GM18511 (cell line): ENCODE measurements around the gene GLRX5.

Experiments used
- ATAC-seq: cut with Tn5 transposase; IDR thresholded peaks from one replicate; pipeline ENCODE4 v1.9.1; 2021; ENCODE audit warnings: mild to moderate bottlenecking, moderate library complexity; ENCODE audit not compliant: unreplicated experiment

The GLRX5 gene

DNA sequence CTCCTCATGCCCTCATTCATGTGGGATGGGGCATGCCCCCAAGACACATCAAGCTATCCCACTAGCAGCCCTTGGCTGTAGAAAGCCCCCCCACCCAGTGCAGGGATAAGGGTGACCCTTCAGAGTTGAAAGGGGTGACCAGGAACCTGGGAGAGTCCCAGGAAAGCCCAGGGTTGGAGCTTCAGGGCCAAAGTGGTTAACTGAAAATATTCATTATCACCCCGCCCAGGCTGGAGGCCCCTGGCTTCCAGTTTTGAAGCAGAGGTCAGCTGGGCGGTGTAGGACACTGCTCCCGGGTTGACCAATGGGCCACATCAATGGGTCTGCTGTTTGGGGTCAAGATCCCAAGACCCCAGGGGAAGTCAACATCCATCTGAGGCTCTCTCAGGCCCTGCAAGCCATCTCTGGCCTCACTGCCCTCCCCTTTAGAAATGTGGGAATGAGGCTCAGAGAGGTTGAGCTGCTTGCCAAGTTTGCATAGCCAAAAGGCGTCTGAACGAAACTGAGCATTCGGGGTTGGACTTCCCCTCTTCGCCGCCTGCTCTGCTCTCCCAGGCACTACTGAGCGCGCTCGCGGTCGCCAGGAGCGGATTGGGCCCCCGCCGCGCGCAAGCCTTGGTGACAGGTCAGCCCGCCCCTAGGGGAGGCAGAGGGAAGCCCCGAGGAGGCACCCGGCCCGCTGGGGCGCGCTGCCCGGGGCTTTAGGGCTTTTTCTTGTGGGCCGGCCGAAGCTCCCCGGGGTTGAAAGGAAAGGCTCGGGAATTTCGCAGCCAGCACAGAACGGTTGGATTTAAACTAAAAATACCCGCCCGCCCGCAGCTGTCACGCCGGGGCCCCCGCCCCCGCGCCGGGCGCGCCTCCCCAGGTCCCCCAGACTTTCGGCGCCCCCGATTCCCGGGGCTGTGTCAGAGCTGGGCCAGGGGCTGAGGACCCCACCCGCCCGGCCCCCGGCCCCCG is 19.0 kb upstream of the GLRX5 start:
- ATAC-seq = peak; percentile 85

DNA sequence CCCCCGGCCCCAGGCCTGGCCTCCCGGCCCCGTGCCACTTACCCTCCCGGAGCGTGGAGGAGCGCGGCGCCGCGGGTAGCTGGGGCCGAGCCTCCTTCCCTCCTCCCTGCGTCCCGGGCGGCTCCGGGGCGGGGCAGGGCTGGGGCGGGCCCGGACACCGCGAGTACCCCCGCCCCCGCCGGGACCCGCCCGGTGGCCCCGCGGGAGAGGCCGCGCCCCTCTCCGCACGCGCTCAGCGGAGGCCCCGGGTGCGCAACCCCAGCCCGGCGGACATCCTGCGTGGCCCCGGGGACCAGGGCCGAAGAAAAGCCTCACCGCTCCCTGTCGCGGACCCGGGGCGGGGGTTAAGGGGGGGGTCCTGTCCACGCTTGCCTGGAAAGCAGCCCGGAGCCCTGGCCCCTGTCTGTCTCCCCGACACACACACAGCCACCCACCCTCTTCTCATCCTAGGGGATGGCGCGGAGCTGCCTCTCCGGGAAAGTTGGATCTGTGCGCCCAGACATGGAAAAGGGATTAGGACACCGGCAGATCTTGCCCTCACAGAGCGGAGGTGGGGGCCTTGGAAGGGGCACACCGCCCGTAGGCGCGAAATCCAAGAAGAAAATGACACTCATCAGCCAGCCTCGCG is 18.2 kb upstream of the GLRX5 start, which contains the start of gene SYNE3:
TSS of gene SYNE3 (minus strand) at position 97 of the 628 bp plus-strand sequence. CDS start 40,829 bp downstream, outside the sequence.
- peak; percentile 48 for ATAC-seq

DNA sequence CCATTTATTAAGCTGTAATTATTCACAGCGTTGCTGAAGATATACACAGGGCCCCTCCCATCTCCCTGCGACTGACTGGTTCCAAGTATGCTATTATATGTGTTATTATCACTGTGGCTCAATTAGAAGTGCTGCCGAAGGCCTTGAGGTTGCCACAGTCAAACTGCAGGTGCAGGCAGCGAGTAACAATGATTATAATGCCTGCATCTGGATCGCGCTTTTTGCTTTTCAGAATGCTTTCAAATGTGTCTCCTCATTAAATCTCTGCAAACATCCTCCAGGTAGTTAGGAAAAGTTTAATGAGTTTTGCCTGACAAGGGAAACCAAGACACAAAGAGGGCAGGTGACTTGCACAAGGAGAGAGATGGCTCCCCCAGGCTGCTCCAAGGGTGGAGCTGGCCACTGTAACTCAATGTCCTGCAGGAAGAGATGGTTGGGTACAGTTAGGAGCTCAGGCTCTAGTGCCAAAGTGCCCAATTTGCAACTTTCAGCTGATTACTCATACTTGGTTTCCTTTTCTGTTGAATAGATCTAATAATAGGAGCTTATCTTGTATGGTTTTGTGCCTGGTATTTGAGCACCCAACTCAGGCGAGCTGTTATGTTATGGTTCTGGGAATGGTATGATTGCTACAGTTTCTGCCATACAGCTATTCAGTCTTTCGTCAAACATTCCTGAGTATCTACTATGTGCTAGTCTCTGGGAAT is 16.7 kb upstream of the GLRX5 start:
- peak; percentile 30 for ATAC-seq

DNA sequence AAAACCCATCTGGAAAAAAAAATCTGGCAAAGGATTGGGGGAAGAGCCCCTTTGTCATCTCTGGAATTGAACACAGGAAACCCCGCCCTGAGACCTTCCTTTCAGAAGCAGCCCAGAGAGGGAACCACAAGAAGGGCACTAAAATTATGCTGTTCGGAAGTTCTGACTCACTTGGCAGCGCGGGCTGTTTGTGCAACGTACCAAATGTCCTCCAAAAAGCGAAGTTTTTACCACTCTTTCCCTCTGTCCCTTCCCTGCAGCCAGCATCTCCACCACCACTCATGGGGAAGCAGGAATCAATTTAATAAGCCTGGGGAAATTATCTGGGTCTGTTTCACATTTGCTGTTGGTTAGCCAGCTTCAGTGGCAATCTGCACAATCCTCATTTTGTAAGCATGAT is 15.2 kb upstream of the GLRX5 start:
- no peak for ATAC-seq

DNA sequence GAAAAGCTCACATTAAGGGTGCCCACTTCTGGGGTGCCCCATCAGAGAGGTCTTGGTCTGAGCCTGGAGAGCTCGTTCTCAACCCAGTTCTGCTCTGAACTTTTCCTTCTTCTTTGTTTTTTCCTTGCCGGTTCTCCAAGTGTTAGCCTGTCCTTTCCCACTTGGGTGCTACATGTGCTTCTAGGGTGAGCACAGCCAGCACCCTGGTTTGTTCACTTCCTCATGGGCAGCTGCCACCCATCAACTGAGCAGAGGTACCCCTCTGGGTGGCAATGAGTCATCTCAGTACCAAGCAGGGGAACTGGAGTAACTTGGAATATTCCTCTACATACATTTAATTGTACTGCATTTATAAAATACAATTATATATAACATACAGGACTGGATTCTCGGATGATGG is 14.5 kb upstream of the GLRX5 start:
- ATAC-seq = no peak

GRCh38 chr14:95521001-95521400 is 13.8 kb upstream of the GLRX5 start:
- ATAC-seq = no peak

- no peak for ATAC-seq
These were observed 12.7 kb upstream of the GLRX5 start for GRCh38 chr14:95522116-95522515.

GRCh38 chr14:95522556-95522955 is 12.3 kb upstream of the GLRX5 start:
- ATAC-seq = no peak

DNA sequence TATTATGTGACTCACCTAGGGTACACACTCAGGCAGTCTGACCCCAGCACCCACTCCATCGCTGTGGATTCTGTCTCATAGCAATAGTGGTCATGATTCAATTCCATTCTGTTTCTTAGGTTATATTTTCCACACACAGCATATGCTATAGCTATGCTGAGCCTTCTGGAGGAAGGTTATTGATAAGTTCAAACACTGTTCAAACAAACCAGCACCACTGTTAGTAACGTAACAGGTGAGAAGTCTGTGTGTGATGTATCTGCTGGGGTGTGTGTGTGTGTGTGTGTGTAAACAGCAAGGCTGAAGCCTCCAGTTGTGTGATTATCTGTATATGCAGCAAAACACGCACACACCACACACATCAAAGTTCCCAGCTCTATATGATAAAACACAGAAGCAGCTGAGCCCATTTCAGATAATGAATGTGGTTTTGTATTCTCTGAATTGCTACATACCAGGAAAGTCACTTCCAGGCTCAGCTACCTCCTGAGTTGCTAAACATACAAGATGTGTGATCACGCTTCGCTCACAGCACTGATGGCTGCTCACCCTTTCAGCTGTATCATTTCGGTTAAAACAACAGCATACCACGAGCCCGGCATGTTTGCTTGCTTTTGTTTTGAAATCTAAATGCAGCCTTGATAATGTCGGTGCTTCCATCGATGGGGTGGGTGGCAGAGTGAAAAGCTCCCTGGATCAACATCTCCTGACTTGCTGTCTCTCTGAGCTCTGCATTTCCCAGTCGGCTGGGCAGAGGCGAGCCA is 11.6 kb upstream of the GLRX5 start:
- no peak for ATAC-seq

- no peak for ATAC-seq
These were observed 10.9 kb upstream of the GLRX5 start for GRCh38 chr14:95523815-95524448.

- ATAC-seq = no peak
These were observed 9.9 kb upstream of the GLRX5 start for GRCh38 chr14:95524706-95525512.

DNA sequence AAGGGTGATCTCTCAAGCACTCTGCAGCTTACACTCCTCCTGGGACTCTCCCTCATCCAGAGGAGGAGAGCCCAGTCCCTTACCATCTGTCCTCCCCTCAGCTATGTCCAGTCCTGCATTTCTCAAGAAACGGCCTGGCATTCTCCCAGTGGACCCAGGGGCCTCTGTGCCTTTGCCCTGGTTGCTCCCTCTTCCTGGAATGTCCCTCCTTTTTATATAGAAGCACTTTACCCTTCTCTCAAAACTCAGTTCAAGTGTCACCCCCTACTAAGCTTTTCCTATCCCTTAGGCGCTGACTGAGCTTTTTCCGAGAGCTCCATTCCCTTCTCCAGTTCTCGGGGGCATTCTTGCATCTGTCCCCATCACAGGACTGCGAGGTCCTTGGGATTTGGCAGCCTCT is 8.9 kb upstream of the GLRX5 start:
- no peak for ATAC-seq

GRCh38 chr14:95526483-95527386 is 8.1 kb upstream of the GLRX5 start:
- ATAC-seq = no peak

DNA sequence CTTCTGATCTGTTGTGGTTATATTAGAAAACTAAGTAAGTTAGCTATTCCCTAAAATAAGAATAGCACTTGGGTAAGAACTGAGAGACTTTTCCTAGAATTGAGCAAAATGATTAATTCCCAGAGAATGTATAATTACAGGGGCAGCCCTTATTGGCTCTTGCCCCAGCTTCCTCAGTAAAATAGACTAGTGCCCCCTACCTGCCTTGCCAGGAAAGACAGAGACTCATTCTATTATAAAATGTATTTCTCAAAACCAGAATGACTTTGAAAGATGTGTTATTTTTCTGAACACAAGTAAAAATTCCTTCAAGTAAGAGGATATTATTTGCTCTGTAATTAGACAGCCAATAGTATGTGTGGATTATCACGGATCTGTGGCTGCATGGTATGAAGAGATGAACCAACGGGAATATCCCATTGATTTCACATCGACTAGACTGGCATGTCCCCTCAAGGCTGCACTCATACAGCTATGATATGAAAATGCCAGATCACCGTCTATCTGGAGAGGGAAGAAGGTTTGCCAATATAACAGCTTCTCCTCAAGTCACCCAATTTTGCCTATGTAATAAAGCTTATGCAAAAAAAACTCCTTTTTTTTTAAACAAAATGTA is 7.4 kb upstream of the GLRX5 start:
- ATAC-seq = peak; percentile 52

GRCh38 chr14:95529216-95529615 is 5.6 kb upstream of the GLRX5 start:
- ATAC-seq = no peak

DNA sequence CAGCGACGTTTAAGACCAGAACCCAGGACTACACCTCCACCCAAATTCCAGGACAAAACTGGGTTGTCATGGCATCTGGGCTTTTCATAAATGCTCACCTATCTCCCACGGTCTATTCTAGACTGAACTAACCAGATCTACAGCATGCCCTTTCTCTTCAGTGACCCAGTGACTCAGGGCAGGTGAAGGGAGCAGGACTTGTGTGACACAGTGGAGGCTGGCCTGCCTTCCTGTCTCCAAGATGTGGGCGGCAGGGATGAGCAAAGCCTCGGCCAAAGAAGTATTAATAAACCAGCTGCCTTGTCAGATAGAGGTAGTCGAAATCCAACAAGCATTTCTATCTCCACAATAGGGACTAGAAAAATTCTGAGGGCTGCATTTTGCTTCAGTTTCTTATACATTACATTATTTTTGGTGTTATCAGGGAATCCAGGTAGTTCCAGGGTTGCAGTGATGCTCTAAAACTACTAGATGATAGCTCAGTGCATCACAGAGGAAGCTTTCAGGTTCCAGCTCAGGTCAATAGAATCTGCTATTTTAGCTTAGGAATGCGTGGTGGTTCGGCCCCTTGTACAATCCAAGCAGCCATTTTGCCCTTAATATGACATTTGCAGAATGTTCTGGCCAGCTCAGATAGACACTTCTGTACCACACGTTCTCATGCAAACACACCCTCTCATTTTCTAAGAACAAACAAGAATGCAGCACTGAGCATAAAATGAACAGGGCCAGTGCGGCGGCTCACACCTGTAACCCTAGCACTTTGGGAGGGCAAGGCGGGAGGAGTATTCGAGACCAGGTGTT is 4.2 kb upstream of the GLRX5 start:
- ATAC-seq = no peak

DNA sequence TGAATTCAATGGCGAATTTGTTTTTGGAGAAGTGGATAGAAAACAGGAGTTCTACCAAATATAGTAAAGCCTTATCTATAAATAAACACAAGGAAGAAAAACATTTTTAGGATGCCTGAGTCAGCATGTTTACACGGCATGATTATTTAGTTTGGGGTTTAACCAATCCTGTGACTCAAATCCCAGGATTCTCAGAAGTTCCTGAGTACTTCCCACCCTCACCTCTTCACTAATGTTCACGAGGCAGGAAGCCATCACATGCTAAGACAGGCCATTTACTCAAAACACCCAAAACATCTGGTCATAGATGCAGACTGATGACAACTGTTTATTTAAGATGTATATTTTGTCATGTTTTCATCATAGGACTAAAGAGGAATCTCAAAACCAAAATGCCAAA is 3.4 kb upstream of the GLRX5 start:
- ATAC-seq = no peak
